Measurements from ENCODE around the gene MBNL2.

Gene MBNL2

GRCh38 chr13:97356592-97356991 lies 134.5 kb downstream of the MBNL2 start:
- DNase-seq = no peak

- peak; percentile 7 to 25 for DNase-seq
Measured at GRCh38 chr13:97359181-97360057, 137.3 kb downstream of the MBNL2 start.

GRCh38 chr13:97360610-97361009 lies 138.5 kb downstream of the MBNL2 start:
- no peak for DNase-seq

DNA sequence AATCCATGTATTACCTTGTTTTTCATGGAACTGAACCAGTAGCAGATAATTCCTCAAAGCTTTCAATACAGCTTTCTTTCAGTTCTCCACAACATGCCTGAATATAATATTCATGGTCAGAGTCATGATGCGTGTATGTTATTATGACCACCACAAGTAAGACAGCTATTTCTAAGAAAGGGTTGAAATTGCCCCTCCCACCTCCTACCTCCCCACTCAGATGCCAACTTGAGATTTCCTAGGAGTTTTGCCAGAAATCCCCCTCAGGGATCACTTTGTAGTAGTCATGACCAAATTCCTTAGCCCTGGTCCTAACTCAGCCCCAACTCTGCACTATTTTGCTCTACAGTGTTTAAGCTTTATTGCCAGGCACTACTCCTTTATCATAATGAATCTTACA lies 141.9 kb downstream of the MBNL2 start:
- no peak for DNase-seq

DNA sequence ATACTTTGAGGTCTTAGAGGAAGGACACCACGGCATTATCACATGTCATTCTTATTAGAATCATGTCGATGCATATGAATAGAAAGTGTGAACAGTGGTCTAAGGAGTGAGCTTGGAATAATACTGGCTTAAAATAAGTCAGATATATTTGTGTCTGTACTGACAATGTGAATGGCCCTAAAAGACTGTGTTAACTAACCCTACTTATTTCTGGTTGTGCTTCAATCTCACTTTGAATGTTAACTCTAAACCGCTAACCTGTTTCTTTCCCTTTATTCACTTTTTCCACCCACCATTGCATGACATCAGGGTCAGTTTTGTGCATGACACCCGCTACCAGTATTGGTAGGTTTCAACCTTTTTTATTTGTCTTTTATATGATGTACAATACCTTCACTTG lies 142.7 kb downstream of the MBNL2 start:
- no peak for DNase-seq

- DNase-seq = no peak
Measured at GRCh38 chr13:97366172-97366688, 144.1 kb downstream of the MBNL2 start.

GRCh38 chr13:97367016-97367822 lies 145.1 kb downstream of the MBNL2 start:
- no peak for DNase-seq

DNA sequence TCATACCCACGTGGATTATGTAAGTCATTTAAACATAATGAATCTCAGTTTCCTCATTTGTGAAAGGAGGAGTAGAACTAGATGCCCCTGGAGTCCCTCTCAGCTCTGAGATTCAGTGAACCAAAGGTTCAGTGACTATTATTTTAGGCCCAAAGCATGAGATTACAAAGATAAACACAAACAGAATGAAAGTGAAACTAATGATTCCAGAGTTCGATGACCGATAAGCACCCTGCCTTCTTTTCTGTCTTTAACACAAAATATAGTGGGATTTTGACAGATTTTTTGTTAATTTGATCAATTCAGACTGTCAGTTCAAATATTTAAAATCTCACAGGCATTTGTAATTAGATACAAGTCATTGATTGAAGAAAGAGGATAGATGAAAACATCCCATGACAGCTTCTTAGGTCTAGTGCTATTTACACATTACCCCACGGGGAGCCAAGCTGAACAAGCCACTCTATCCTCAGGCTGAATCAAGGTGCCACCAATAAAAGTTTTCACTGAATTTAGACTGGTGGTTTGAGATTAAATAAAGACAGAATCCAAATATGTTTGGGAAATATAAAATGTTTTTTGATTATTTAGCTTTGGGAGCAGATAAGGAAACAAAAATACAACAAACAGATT lies 147.2 kb downstream of the MBNL2 start:
- DNase-seq = no peak

DNA sequence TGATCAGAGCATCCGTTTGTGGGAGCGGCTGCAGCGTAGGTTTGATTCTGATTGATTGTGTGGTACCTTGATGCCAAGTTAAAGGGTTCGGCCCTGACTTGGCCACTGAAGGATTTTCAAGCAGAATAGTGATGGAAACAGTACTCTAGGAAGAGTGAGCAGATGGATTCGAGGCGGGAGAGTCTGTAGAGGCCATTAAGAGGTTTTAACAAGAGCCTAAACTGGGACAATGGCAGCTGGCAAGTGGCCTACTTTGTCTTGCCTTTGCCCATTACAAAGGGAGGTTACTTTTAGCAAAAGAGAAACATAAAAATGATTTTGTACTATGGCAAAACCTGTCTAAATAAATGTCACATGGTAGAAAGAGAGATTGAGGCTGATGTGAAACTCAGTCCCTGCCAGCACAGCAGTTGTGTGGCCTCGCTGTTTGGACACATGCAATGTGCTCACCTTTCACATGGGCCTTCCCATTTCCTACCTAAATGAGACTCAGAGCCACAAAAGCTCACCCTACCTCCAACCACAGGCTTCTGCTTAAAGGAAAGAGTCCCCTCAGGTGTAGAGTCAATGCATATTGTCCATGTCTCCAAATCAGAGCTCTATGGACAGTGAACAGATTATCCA lies 149.5 kb downstream of the MBNL2 start:
- DNase-seq = no peak

- DNase-seq = no peak
Measured at GRCh38 chr13:97372936-97373335, 150.8 kb downstream of the MBNL2 start.

GRCh38 chr13:97373787-97374186 lies 151.7 kb downstream of the MBNL2 start:
- DNase-seq = no peak

DNA sequence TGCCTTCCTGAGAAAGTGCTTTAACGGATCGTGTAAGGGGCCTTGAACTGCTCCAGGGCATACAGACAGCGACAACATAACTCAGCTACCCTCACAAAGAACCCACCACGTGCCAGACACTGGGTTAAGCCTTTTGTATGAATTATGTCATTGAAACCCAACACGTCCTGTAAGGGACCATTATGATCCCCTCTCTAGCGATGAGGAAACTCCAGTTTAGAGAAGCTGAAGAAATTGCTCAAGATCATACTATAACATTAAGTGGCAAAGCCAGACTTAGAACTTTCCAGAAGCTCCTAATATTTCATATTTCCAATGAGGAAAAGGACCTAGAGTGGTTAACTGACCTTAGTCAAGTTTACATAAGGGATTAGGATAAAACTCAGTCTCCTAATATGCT lies 154.8 kb downstream of the MBNL2 start:
- no peak for DNase-seq

GRCh38 chr13:97379386-97379785 lies 157.3 kb downstream of the MBNL2 start:
- no peak for DNase-seq

DNA sequence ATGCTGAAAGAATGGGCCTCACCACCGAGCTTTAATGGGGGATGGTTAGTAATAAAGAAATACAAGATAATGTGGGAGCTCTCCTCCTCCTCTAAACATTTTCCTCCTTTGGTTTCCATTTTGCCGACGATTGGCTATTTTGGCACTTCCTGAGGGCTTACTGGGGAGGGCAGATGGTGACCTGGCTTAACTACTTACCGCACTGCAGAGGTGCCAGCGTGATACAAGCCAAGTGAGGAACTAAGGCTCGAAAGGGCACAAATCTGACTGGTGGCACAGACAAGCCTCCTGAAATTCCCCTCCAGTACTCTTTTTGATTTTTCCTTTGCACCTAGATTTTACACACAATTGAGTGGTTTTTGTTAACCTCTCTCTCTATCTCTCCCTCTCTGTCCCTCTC lies 158.6 kb downstream of the MBNL2 start:
- DNase-seq = no peak

DNA sequence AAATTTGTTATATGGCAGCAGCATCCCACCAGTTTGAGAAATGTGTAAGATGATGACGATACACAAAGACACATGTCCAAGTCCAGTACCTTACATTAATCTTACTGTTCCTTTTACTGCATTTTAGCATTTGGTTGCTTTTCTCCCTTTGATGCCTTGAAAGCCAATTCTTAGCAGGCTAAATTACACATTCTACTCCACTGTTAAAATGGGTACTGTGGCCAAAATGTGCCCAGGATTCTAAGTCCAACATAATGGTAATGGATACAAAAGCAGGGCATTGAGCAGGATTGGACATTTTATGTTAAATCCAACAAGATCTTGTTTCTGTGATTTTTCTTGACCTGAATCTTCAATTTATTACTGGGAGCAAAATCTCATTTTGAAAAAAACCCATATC lies 159.1 kb downstream of the MBNL2 start:
- no peak for DNase-seq

- DNase-seq = no peak
Measured at GRCh38 chr13:97382276-97382675, 160.1 kb downstream of the MBNL2 start.

DNA sequence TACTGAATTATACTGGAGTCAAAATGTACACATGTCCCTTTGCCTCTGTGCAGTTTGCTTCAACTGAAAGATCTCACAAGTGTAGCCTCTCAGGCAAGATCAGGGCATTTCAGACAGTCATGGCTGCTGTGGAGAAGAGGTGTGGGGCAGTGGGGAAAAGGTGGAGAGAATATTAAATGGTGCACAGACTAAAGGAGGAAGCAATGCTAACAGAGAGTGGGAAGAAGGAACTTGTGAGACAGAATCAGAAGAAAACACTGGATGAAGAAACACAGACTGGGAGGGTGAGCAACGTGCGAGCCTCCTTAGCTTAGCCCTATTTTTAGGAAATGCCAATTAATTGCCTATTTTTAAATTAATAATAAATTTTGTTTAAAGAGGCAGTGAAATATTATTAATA lies 162.2 kb downstream of the MBNL2 start:
- no peak for DNase-seq

DNA sequence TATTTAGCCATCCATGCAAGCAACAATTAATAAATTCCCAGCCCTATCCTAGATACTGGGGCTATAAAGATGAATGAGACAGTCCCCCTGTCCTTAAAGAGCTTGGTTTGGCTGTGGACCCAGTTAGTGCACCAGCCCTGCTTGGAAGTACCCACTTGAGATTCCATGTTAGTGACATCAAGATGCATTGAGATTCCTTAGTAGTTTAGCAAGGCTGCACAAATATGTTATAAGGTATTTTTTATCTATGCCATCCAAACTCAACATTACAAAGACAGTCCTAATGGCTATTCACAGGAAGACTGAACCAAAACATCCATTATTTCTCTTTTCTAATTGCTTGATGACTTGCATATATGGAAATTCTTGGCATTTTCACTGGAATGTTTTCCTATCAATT lies 163.0 kb downstream of the MBNL2 start:
- no peak for DNase-seq

GRCh38 chr13:97385854-97386253 lies 163.7 kb downstream of the MBNL2 start:
- DNase-seq = no peak

DNA sequence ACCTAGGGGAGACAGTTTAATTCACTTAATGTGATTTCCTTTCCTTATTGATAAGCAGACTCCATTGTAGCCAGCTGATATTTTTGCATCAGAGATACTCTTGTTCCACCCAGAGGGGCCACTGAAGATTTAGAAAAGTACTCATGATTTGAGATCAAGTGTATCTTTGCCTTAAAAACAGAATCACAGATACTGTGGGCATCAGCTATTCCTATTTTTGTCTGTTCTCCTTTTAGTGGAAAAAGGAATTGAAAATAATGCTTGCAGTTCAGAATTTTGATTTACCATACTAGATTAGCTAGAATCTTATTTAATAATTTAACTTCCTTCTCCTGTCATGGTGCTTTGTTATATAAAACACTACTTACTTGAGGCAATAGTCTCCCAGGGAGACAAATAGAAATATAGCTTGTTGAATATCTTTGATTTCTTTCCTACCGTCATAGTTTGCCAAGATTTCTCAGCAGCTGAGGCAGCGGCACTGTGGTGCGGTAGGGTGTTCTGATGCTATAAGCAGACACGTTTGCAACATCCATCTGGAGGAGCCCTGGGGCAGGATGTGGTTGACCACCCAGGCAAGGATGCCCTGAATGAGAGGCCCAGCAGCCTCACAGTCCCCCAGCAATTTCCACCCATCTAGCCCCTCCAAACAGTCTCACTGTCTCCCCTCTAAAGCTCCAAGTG lies 164.8 kb downstream of the MBNL2 start:
- no peak for DNase-seq

DNA sequence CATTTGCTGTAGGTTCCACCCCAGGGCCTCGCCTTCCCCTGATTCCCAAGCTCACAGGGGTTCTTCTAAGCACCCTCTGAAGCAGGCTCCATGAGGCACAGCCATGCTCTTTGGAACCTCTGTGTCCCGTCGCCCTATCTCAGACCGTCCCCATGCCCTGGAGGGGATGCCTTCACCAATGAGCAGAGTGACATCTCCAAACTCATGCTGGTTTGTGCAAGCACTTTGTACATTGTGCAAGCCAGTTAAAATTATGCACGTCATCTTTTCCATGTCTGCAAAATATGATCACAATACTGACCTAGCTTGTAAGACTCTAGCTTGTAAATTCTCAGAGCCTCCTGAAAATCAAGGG lies 165.3 kb downstream of the MBNL2 start:
- DNase-seq = no peak

DNA sequence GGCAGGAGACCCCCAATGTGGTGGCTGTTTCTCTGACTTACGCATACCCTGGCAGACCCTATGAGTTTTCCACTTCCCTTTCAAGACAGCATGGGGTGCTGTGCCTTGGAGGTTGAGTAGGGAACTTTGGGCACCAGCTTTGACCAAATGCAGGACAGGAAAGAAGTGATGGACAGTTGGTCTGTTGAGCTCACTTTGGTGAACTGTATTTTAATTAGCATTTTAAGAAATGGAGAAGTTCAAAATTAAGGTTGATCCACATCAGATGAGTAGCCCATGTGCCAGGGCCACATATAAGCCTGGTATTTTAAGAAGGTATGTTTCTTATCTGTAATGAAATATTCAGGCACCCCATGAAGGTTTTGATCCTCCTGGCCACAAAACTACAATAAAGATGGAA lies 165.8 kb downstream of the MBNL2 start:
- no peak for DNase-seq

Measured in activated CD4-positive, alpha-beta T cell treated with anti-CD3 and anti-CD28 coated beads, Interleukin-2, amount 50 U/mL, for 4 hours (primary cell).